Lung (tissue), 12 donors: Measurements from ENCODE around the gene FASN. TPM values are rescaled to one million over a fixed set of nuclear protein-coding genes. Genes with fewer than 3 reads are reported as not detected.

Experiments used
- ATAC-seq: fragments of 200-7000 bp; cut with Tn5 transposase; one replicate; pipeline ENCODE4 v1.9.1; 2020; ENCODE audit warnings: moderate number of reproducible peaks; ENCODE audit not compliant: insufficient read depth, low FRiP score
- DNase-seq, 3 donors: peaks; one replicate each; pipeline ENCODE4 v3.0.0-alpha.2; 2013 to 2017
- H3K27ac ChIP-seq, 2 donors: one replicate each; pipeline ENCODE4 v1.5.1; 2013; ENCODE audit warnings: mild to moderate bottlenecking in 2 of 2, moderate library complexity in 2 of 2, control low read depth in 1 of 2, inconsistent platforms in 1 of 2, low read depth in 1 of 2, low read length in 1 of 2
- H3K27me3 ChIP-seq, 3 donors: one replicate each; pipeline ENCODE4 v1.5.1; 2013; ENCODE audit warnings: low read length in 2 of 3; ENCODE audit not compliant: control insufficient read depth in 3 of 3, insufficient read depth in 3 of 3
- H3K36me3 ChIP-seq, 4 donors: one replicate each; pipeline ENCODE4 v1.5.1; 2013; ENCODE audit warnings: low read length in 4 of 4, mild to moderate bottlenecking in 1 of 4, moderate library complexity in 1 of 4; ENCODE audit not compliant: control insufficient read depth in 4 of 4, insufficient read depth in 4 of 4
- H3K4me1 ChIP-seq, 5 donors: one replicate each; pipeline ENCODE4 v1.5.1; 2013; ENCODE audit warnings: low read length in 5 of 5, mild to moderate bottlenecking in 2 of 5, moderate library complexity in 1 of 5; ENCODE audit not compliant: control insufficient read depth in 5 of 5, insufficient read depth in 5 of 5
- H3K4me3 ChIP-seq: one replicate; pipeline ENCODE4 v1.5.1; 2013; ENCODE audit warnings: mild to moderate bottlenecking, control low read depth, moderate library complexity
- H3K9ac ChIP-seq, 2 donors: one replicate each; pipeline ENCODE4 v1.5.1; 2013; ENCODE audit warnings: low read length in 2 of 2, control low read depth in 1 of 2; ENCODE audit not compliant: insufficient read depth in 1 of 2
- H3K9me3 ChIP-seq, 4 donors: one replicate each; pipeline ENCODE4 v1.5.1; 2013; ENCODE audit warnings: low read length in 3 of 4, mild to moderate bottlenecking in 1 of 4, moderate library complexity in 1 of 4; ENCODE audit not compliant: control insufficient read depth in 4 of 4, insufficient read depth in 3 of 4
- WGBS, 2 donors: extraction: QIAGEN DNeasy Blood & Tissue Kit; methylation state at CpG; one replicate each; pipeline ENCODE4 v1.1.7; 2013; 5-methylcytosine and 5-hydroxymethylcytosine counted together
- polyA plus RNA-seq, 2 donors: library from polyadenylated mRNA; stranded (reverse); fragments of 200-250 nt; gene quantifications; one replicate each; pipeline ENCODE4 v1.2.1, GENCODE V29; 2013
- total RNA-seq, 2 donors: library from RNA; depleted of rRNA in 1 of 2; stranded (reverse); fragments of >200 nt in 1 of 2; gene quantifications; one replicate each; pipeline ENCODE4 v1.2.1, GENCODE V29; 2014 to 2021
- TF ChIP-seq, protein P1 (sequence below): IDR thresholded peaks from 2 replicates; pipeline ENCODE4 v1.5.1; 2012; ENCODE audit warnings: mild to moderate bottlenecking; ENCODE audit errors: control extremely low read depth, extremely low read depth
- donor health status: control.
- donor health status: control.
- donor health status: Bipolar disorder and iron deficiency.
- donor health status: healthy.
- donor health status: DM: yes; HTN: yes; CAD: no.

Gene FASN
- total and polyA plus RNA-seq, 4 donors, result 46.2 to 604 (median 212) TPM

DNA sequence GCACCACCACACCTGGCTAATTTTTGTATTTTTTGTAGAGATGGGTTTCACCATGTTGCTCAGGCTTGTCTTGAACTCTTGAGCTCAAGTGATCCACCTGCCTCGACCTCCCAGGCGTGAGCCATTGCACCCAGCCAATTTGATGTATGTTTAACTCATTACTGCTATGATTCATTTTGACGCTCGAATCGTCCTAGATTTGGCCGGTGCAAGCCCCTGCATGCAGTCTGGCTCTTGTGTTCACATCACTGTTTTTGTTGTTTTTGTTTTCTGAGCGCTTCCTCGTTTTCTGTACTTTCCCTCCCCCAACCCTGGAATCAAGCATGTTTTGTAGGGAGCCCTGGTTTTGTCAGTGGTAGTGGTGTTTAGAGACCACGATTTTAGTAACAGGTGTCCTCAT, 24.6 kb downstream of the FASN start:
- Histone ChIP-seq H3K4me3 (no peak overlapping the region), H3K27ac (no peak overlapping the region), H3K36me3 (peaks cover 0 to 8% (median 2%) of the 10 kb centered on the region in 4 donors), H3K4me1 (no peaks in the 10 kb centered on the region), H3K9me3 (no peaks in the 10 kb centered on the region), H3K27me3 (peaks cover 0 to 2% (median 0%) of the 10 kb centered on the region in 3 donors), H3K9ac (no peak overlapping the region)
- DNase-seq (no peak), ATAC-seq (no peak)
- WGBS, 2 donors, result 84 to 88% methylated on average over 9 of the region's 9 CpGs
- TF ChIP-seq, protein P1, sequence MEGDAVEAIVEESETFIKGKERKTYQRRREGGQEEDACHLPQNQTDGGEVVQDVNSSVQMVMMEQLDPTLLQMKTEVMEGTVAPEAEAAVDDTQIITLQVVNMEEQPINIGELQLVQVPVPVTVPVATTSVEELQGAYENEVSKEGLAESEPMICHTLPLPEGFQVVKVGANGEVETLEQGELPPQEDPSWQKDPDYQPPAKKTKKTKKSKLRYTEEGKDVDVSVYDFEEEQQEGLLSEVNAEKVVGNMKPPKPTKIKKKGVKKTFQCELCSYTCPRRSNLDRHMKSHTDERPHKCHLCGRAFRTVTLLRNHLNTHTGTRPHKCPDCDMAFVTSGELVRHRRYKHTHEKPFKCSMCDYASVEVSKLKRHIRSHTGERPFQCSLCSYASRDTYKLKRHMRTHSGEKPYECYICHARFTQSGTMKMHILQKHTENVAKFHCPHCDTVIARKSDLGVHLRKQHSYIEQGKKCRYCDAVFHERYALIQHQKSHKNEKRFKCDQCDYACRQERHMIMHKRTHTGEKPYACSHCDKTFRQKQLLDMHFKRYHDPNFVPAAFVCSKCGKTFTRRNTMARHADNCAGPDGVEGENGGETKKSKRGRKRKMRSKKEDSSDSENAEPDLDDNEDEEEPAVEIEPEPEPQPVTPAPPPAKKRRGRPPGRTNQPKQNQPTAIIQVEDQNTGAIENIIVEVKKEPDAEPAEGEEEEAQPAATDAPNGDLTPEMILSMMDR, result no peak

DNA sequence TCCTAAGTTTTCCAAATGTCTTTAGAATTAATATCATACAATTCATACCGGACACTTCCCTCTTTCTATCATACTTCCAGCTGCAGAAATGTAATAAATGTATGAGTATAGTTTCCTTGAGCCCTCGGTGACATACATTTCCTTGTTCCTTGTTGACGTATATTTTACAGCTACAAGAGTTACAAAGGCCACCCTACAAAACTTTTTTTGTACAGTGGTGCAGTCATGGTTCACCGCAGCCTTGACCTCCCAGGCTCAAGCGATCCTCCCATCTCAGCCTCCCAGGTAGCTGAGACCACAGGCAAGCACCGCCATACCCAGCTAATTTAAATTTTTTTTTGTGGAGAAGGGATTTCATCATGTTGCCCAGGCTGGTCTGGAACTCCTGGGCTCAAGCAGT, 25.2 kb downstream of the FASN start:
- Histone ChIP-seq H3K9me3 (no peaks in the 10 kb centered on the region), H3K27ac (no peak overlapping the region), H3K36me3 (peaks cover 0 to 2% (median 0%) of the 10 kb centered on the region in 4 donors), H3K27me3 (peaks cover 0 to 2% (median 0%) of the 10 kb centered on the region in 3 donors), H3K4me3 (no peak overlapping the region), H3K4me1 (no peaks in the 10 kb centered on the region), H3K9ac (no peak overlapping the region)
- ATAC-seq (no peak), DNase-seq (no peak)
- whole genome bisulfite sequencing, 2 donors, result 81 to 83% methylated on average over 6 of the region's 6 CpGs
- TF ChIP-seq, protein P1, result no peak

DNA sequence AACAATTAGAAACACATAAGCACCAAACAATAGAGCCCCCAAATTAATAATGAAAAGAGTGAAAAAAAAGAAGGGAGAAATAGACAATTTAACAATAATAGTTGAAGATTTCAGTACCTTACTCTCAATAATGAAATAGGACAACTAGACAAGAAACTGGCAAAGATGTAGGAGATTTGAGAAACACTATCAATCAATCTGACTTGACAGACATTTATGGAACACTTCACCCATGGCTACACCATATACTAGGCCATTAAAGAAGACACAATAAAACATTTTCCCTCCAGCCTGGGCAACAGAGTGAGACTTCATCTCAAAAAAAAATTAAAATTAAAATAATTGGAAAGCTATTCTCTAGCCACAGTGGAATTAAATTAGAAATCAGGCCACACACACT, 27.4 kb downstream of the FASN start:
- DNase-seq, result no peak
- TF ChIP-seq, protein P1, result no peak

More for the DNA sequence above, 27.4 kb downstream of the FASN start:
- Histone ChIP-seq H3K9me3 (no peaks in the 10 kb centered on the region), H3K36me3 (no peaks in the 10 kb centered on the region), H3K27ac (no peak overlapping the region), H3K4me3 (no peak overlapping the region), H3K27me3 (peaks cover 0 to 2% (median 0%) of the 10 kb centered on the region in 3 donors), H3K4me1 (peaks cover 0 to 8% (median 0%) of the 10 kb centered on the region in 5 donors), H3K9ac (no peak overlapping the region)
- ATAC-seq, result no peak
